Erythroblast (primary cell): ENCODE data around the gene CALR3.

Experiments used
- GATA1 ChIP-seq: IDR thresholded peaks from 2 replicates; pipeline ENCODE4 v1.6.1; 2011; ENCODE audit warnings: low read depth, mild to moderate bottlenecking, control low read depth, low read length, moderate library complexity
- POLR2A ChIP-seq: IDR thresholded peaks from 2 replicates; pipeline ENCODE4 v1.6.1; 2011; ENCODE audit warnings: mild to moderate bottlenecking, low read length

DNA sequence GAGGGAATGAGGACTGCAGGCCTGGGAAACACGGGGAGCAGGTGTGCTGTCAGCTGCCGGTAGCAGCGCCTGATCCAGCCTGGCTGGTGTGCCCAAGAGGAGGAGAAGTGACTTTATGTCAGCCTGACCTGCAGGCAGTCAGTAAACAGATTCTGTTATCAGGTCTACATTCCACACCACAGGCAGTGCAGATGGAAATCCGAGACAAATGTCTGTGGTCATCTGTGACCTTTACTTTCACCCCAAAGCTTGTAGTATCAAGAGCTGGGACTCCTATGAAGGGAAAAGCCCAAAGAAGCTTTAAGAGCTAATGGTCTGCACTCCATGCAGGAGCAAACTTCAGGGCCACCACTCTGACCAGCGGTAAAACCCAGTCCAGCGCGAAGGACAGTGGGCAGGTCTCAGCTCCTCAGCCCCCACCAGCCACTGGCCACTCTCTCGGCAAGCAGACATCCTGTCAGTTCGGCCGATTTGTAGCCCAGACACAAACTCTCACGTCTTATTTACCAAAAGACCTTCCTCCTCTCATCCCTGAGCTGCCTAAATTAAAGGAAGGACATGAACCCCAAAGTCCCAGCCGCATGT is 31.9 kb downstream of the CALR3 start:
- TF ChIP-seq POLR2A (no peak), GATA1 (no peak)
